ENCODE results near the gene SV2C.

DNA sequence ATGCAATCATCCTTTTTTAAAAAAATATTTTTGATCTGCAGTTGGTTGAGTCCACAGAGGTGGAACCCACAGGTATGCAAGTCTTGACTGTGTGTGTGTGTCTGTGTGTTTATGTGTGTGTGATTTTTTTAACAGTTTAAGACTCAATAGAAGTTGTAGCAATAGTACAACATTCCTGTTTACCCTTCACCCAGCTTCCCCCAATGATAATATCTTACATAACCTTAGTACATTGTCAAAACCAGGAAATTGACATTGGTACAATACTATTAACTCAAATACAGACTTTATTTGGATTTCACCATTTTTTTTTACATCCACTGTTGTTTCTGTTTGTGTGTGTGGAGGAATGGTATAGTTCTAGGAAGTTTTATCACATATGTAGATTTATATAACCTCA lies 81.8 kb downstream of the SV2C start:
- no peak for TF ChIP-seq POLR2A (IDR thresholded peaks at IDR 0.05)
- TF ChIP-seq, protein P1, sequence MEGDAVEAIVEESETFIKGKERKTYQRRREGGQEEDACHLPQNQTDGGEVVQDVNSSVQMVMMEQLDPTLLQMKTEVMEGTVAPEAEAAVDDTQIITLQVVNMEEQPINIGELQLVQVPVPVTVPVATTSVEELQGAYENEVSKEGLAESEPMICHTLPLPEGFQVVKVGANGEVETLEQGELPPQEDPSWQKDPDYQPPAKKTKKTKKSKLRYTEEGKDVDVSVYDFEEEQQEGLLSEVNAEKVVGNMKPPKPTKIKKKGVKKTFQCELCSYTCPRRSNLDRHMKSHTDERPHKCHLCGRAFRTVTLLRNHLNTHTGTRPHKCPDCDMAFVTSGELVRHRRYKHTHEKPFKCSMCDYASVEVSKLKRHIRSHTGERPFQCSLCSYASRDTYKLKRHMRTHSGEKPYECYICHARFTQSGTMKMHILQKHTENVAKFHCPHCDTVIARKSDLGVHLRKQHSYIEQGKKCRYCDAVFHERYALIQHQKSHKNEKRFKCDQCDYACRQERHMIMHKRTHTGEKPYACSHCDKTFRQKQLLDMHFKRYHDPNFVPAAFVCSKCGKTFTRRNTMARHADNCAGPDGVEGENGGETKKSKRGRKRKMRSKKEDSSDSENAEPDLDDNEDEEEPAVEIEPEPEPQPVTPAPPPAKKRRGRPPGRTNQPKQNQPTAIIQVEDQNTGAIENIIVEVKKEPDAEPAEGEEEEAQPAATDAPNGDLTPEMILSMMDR (IDR thresholded peaks at IDR 0.05), result no peak
